ENCODE measurements around the gene FOXL1.

The FOXL1 gene

DNA sequence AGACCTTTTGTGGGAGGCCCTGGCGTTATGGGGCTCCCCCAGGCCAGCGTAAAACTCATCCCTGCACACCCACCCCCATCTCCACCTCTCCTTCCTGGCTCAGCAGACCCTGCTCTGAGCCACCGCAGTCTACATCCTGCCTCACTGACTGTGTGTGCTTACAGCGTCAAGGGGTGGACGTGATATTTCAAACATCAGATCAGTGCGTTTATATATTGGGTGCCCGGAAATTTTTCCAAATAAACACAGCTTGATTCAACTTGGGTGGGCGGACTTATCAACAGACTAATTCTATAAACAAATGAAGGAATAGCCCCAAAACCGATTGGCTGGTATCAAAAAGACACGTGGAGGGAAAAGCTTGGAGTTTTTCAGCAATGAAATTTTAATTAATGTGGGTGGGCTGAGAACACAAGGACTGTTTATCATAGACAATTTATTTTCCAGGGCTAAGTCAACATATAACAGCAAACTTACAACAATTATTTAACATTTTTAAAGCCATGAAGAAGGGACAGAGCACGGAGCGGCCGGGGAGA lies at the start of gene FOXL1:
Gene FOXL1 (plus strand): TSS at position 489 of the 539 bp plus-strand sequence. CDS start 175 bp downstream, outside the sequence.
- DNase-seq: peak; percentile 56

DNA sequence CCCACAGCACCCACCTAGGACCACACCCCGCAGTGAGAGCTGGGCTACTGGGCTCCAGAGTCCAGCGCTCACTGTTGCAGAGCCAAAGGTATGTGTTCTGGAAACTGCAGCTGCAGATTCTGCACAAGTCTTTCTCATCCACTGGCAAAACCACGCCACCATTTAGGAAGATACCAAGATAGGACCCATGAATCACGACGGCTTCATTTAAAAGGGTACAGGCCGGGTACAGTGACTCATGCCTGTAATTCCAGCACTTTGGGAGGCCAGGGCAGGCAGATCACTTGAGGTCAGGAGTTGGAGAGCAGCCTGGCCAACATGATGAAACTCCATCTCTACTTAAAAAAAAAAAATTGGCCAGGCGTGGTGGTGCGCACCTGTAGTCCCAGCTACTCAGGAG lies 49.2 kb upstream of the FOXL1 start:
- no peak for DNase-seq

DNA sequence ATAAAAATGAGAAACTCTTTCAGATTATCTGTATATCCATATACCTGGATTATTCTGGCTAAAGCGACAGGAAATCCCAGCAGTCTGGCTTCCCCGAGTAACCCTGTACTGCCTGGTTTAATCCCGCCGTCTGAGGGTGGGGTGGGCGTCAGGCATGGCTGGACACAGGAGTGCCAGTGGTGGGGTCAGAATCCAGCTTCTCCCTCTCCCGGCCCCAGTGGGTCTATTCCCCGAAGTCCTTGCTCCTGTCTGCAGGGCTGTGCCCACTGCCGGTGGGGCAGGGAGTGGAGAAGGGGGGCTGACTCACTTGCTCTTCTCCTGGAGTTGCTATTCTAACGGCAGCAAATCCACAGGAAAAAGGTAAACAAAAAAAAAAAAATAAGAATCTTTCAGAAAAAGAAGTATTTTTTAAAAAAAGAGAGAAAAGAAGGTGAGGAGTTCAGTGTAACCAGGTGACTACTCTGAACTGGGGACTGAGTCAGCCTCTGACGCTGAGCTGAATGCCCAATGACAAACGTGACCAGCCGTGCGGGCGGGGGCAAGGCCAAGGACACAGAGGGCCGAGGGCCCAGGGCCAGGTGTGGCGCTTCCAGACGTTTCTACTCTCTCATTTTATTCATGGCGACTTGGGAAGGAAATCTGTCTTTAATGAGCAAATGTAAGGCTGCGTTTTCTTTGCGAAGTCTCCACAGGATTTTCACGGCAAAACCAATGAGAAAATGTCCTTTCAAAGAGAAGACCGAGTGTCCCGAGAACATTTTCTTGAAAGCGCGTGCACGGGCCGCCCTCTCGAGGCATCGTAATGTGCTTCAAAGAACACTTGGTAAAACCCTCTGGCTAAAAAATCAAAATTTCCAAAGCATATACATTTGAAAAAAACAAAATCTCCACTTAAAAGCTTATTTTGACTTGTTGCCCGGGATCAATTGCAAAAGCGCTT lies 47.8 kb upstream of the FOXL1 start:
- DNase-seq: no peak

DNA sequence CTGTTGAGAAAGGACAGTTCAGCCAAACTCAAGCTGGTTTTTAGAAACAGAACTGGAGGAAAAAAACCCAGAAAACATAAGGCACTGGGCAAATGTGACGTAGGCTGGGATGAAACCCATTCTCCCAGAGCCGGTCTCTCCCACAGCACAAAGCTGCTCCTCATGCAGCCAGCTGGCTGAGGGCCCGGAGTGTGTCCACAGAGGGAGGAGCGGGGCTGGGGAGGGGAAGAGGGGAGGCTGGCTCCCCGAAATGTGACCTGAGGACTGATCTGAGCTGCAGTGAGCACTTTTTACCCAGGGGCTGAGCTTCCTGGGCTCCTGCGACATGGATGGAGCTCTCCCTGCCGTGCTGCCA lies 47.2 kb upstream of the FOXL1 start:
- DNase-seq: no peak

DNA sequence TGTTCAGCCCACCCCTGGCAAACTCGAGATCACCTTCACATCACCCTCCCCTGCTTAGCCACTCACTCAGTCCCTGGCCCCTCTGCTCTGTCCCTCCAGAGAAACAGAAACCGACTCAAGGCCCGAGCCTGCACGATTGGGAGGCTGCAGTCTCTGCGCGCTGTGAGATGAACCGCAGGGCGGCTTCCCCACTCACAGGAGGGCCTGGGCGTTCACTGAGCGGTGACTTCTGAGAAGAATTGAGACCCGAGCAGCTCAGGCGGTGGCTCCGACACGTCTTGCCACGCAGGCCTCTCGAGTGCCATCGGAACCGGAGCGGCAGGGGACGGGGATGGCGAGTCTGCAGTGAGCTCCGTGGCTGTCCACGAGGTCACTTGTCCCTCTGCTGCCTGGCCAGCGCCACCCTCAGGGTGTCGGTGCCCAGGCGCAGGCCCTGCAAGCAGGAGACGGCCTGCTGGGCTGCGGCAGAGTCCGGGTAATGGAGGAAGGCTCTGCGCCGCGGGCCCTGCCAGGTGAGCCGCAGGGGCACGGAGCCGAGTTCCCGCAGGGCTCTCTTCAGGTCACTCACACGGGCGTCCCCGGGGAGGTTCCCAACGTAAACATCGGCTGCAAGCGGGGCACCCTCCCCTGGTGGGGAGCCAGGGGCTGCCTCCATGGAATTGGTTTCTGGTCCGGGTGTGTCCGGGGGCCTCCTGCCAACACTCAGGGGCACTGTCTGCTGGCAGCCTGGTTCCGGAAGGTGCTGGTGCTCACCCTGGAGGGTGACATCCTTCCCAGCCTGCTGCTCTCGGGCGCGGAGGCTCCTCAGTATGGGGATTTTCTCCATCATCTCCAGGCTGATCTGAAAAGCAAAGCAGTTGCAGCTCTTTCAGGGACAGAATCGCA lies 46.5 kb upstream of the FOXL1 start:
- no peak for DNase-seq

DNA sequence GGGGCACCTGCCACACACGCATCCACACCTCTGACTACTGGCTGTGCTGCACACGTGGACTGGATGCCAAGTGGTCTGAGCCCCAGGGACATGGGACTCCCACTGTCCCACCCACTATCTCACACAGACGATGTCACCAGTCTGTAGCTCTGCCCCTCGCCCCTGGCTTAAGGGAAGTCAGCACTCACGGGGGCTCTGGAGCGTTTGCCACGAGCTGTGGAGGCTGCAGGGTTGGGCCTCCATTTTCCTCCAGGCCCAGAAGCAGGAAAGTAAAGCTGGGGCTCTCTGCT lies 45.9 kb upstream of the FOXL1 start:
- no peak for DNase-seq

DNA sequence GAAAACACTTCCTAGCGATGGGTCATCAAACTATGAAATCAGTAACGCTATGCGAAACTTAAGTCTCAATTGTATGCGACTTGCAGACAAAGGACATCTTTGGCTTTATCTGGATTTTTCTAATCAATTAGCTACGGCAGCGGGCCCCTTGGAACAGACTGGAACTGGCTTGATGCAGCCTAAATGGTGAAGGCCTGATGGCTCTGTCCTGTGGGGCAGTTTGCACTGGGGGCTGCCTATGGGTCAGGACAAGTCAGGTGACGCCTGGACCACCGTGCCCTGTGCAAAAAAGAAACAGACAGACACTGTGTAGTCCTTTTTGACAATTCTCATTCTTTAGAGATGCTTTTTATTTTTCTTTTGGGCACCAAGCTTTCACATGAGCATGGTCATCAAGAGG lies 45.3 kb upstream of the FOXL1 start:
- DNase-seq: no peak

DNA sequence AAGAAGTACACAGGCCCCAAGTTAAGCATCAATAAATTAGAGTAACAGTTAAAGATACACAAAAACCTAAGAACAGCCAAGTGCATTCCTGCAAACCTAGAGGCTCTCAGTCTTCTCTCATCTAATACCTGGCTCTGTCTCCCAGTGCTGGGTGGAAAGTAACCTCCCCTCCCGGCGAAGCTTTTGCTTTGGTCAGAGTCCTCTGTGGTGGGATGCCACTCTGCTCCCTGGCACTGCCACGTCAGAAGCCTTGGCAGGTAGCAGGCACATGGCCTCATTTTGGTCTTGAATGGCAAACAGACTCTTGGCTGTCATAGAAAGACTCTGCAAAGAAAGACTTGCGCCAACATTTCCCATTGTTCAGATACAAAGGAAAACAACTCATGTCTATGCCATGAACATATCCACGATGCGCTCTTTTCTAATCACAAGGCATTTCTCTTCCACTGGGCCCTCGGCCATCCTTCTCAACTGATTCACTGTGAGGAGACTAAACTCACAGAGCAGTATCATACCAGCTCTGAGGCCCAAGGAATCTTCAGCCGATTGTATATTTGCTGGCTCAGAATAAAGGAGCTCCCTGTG lies 44.5 kb upstream of the FOXL1 start:
- no peak for DNase-seq

DNA sequence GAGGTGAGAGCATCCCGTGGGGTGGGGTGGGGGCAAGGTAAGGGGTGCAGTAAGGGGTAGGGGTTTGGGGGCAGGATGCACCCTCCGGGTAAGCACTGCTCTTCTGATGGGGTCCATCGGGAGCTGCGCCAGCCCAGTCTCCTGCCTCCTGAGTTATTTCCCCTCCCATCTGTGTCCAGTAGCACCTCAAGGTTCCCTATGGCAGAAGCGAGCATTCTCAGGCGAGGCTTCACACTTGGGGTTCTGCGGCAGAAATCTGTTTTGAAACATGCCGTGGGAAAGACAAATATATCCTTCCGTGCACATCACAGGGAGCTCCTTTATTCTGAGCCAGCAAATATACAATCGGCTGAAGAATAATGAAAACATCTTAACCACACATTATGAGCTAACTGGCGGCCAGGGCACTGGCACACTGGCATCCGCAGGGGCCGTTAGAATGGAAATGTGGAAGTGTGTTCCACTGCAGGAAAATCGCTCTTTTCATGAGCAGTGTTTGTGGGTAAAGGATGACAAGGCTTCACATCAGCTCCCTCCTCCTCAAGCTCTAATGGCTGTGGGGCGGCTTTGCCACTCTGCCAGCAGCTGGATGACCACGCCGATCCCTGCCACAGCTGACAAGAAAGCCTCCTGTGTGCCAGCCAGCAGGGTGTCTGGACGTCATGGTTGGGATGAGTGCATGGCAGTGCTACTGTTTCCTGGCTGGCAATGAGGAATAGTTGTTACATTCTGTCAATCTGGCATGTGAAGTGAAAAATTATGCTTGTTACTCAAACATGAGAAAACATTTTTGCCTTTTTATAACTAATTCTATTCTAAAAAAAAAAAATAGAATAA lies 43.4 kb upstream of the FOXL1 start:
- no peak for DNase-seq

DNA sequence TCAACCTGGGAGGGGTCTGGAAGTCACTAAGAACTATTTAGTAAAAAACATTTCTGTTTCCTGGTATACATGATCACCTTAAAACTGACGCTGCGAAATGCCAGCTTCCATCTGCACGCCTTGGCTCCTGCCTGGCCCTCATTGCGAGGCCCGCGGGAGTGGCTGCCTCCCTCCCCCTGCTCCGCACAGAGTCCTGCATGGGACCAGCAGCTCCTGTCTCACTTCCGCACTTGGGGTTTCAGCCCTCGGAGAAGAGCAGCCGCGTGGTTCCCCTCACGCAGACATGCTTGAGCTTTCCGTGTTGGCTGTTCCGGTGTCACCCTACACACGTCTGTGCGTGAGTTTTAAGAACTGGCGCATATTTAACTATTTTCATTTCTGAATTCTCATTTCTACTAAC lies 41.7 kb upstream of the FOXL1 start:
- DNase-seq: no peak

DNA sequence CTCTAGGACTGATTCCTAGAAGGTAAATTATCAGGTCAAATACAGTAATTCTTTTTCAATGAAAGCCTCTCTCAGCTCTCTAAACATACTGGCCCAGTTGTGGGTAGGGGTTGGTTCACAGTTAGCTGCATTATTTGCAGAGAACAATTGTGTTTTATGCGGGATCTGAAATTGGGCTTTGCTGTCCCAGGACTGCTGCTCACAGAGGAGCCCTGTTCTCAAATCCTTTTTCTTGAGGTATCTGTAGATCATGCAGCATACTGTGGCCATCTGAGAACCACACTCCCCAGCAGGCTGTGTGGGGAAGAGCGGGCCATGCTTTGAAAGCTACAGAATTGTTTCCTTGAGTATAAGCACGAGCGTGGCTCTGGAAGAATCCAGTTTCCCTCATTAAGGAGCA lies 40.9 kb upstream of the FOXL1 start:
- no peak for DNase-seq

DNA sequence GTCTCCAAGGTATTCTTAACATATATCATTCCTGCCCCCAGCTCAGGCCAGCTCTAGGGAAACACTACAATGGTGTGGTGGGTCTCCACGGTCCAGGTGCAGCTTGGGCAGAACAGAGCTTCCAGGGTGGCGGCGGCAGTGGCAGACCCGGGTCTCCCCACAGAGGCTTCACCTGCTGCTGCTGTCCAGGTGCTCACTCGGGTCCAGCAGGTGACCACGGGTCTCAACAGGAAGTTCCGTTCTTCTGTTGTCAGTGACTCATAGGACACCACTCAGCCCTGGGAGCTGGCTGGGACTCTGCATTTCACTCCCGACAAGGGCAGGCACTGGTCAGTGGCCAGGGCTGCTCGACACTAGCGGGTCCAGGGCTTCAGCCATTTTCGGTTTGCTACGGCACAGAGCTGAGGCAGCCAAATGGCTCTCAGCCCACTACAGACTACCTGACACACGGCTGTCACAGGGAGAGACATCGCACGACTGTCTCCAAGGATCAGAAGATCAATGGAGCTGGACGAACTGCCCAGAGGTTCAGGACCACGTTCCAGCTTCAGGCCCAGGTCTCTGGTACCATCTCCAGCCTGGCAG lies 40.1 kb upstream of the FOXL1 start:
- DNase-seq: no peak

DNA sequence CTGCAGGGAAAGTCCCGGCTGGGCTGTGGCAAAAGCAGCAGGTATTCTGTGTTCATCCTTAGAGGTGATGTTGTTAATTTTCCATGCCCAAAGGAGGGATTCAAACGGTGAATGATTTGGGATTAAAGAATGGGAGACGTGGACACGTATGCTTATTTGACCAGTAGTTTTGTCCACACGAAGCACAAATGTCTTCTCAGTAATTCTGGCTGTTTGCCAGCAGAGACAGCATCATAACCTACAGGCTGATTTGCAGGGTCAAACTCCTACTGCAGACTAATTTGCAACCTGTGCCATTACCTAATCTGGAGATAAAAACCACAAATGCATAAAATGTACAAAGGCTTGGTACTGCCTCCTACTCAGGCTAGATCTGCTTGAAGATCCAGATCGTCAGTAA lies 37.5 kb upstream of the FOXL1 start:
- DNase-seq: no peak

DNA sequence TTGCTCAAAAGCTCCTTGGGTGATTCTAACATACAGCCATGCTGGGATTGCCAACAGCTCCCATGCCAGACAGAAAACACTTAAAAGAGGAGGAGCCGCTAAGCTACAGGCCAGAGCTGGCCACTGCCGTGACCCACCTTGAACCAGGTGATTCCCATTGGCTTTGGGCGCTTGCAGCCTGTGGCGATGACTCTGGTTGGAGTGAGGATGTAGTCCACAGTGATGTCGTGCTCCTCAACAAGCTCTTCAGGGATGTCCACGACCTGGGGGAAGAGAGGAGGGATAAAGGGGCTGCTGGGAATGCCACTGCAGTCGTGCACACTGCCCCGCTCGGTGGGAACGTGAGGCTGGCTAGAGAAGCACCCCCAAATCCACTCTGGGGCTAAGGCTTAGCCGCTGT lies 36.8 kb upstream of the FOXL1 start:
- DNase-seq: no peak

DNA sequence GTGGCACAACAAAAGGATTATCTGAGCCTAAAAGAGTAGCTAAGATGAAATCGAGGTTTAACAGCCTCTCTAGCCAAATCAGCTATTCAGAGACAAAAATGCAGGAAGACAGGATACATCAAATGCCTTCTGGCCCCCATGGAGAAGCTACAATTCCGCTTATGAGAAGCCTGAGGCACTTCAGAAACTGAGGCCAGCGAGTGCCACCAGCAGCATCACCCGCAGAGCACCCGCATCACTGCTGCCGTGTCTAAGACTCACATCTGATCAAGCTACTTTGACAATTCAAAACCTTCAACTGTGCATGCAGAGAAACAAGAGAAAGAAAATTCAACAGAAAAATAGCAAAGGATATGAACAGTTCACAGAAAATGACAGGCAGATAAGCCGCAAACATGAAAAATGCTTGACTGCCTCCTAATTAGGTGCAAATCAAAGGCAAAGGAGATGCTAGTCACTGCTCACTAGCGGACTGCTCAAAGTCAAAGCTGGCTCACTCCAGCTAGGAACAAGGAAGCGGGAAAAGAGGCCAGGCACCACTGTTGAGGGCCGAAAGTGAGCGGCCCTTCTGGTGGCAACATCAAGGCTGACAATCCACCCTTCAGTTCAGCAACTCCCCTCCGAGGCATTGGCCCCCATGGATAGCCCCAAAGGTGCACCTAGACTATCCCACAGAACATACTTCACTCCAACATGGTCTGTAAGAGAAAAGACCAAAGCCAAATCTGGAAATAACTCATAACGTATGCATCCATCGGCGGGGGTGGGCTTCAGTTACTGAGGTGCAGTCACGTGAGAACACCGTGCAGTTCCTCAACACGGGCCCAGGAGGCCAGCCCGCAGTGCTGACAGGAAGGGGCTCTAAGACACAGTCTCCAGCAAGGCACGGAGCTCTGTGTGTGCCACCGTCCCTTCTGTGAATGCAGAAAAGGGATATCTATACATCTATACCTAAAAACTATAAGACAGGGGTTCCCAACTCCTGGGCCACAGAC lies 35.3 kb upstream of the FOXL1 start:
- DNase-seq: no peak

DNA sequence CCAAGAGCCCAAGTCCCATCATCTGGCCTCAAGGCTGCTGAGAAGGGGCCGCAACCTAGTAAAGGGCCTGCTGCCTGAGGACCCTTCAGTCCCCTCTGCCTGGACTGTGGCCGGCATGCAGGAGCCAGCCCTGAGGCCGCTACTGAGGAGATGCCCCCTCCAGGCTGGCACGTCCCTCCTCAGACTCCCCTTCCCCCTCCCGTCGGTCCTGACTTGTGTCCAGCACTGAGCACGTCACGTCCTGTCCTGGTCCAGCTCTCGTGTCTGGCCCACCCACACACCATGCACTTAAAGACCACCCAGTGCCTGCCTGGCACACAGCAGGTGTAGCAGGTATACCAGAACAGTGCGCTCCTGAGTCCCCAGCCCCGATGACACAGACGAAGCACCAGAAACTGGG lies 32.9 kb upstream of the FOXL1 start:
- no peak for DNase-seq

DNA sequence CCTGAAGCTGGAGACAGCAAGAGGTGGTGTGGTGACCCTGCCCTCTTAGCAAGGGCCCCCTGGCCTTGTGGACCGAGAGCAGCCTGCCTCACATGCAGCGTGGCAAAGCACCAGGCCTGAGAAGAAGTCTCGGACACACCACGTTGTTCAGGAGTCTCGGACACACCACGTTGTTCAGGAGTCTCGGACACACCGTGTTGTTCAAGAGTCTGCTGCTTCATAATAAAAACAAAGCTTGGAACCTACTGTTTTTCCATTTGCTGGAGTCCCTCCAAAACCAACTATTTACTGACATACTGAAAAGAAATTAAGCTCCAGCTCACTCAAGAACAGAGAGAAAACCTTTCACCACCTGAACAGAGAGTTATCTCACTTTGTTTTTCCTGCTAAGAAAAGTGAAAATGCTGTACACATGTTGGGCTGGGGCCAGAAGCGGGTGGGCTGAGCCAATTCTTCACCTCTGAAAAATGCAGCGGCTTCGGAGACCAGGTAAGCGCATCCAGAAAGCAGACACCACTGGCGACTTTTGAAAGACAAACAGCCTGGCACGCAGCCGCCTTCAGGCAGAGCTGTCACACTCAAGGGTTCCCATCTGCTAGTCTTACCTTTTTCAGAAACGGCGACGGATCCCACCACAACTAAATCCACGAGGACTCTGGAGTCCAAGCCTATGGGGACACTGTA lies 32.3 kb upstream of the FOXL1 start:
- no peak for DNase-seq

DNA sequence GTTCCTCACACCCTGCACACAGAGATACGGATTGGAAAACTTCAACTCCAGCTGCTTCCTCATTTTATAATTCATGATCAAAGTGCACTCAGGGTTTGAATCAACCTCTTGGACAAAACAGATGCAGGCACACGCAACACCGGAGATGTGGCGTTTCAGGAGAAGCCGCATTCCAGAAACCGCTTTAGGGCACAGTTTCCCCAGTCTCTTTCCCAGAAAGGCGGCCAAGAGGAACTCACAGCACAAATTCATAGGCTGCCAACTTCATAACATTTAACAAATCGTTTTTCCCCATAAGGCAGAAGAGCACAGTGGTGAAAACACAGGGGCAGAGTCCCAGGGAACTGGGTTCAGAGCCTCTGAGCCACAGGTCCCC lies 31.7 kb upstream of the FOXL1 start:
- DNase-seq: no peak

DNA sequence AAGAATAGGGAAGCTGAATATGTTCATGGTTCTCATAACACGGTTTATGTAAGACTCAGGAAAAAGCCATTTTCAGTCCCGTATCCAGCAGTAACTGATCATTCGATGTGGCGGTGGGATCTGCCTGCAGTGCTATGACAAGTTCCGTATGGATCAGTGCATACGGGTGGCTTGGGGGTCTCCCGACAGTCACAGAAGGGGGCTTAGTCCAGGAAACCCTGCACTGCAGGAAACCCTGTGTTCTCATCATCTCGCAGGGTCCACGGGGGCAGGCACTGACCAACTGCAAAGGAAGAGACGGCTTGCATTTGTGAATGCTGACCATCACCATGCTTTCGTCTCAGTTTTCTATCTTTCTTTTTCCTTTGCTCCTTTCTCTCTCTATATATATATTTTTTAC lies 31.1 kb upstream of the FOXL1 start:
- no peak for DNase-seq
